ENCODE measurements around the gene PRR33. TPM values are rescaled to one million over a fixed set of nuclear protein-coding genes. Genes with fewer than 3 reads are reported as not detected.

Gene PRR33
- total RNA-seq, 1 donor from 2014 or later, result not detected

- Histone ChIP-seq H3K36me3 (ENCODE audit: control insufficient read depth, insufficient read depth, low read length) (no peaks in the 10 kb centered on the region), H3K4me3 (ENCODE audit: low read depth, low read length) (no peak overlapping the region), H3K27me3 (ENCODE audit: control insufficient read depth, insufficient read depth, low read length) (no peaks in the 10 kb centered on the region)
- FAIRE-seq (no peak), DNase-seq (ENCODE audit: low read depth) (no peak)
- no peak for TF ChIP-seq CTCF (IDR thresholded peaks at IDR 0.05; ENCODE audit: insufficient read depth, low read length, severe bottlenecking)
Observed at GRCh38 chr11:1864831-1865665, 26.6 kb downstream of the PRR33 start.

- TF ChIP-seq CTCF (IDR thresholded peaks at IDR 0.05; ENCODE audit: insufficient read depth, low read length, severe bottlenecking), result no peak
- no peak for FAIRE-seq
- no peak for DNase-seq (ENCODE audit: low read depth)
- Histone ChIP-seq H3K36me3 (ENCODE audit: control insufficient read depth, insufficient read depth, low read length) (no peaks in the 10 kb centered on the region), H3K27me3 (ENCODE audit: control insufficient read depth, insufficient read depth, low read length) (no peaks in the 10 kb centered on the region), H3K4me3 (ENCODE audit: low read depth, low read length) (no peak overlapping the region)
Observed at GRCh38 chr11:1864231-1864630, 27.5 kb downstream of the PRR33 start.

GRCh38 chr11:1863352-1864216, 28.1 kb downstream of the PRR33 start:
- Histone ChIP-seq H3K4me3 (ENCODE audit: low read depth, low read length) (no peak overlapping the region), H3K27me3 (ENCODE audit: control insufficient read depth, insufficient read depth, low read length) (no peaks in the 10 kb centered on the region), H3K36me3 (ENCODE audit: control insufficient read depth, insufficient read depth, low read length) (no peaks in the 10 kb centered on the region)
- DNase-seq (ENCODE audit: low read depth) (peak; percentile 53), FAIRE-seq (no peak)
- TF ChIP-seq CTCF (IDR thresholded peaks at IDR 0.05; ENCODE audit: insufficient read depth, low read length, severe bottlenecking), result no peak

GRCh38 chr11:1862588-1863351, 28.9 kb downstream of the PRR33 start:
- no peaks in the 10 kb centered on the region for H3K27me3 ChIP-seq (ENCODE audit: control insufficient read depth, insufficient read depth, low read length)
- FAIRE-seq (no peak), DNase-seq (ENCODE audit: low read depth) (peak; percentile 11)

More at GRCh38 chr11:1862588-1863351, 28.9 kb downstream of the PRR33 start:
- Histone ChIP-seq H3K36me3 (ENCODE audit: control insufficient read depth, insufficient read depth, low read length) (no peaks in the 10 kb centered on the region), H3K4me3 (ENCODE audit: low read depth, low read length) (no peak overlapping the region)
- no peak for TF ChIP-seq CTCF (IDR thresholded peaks at IDR 0.05; ENCODE audit: insufficient read depth, low read length, severe bottlenecking)

Measured in bronchial epithelial cell (primary cell).